ENCODE measurements around the gene CANT1. TPM values are rescaled to one million over a fixed set of nuclear protein-coding genes. Genes with fewer than 3 reads are reported as not detected.

The CANT1 gene
- total and polyA plus RNA-seq, 2 of the 13 experiments (the other 11 are each of a cell fraction or from before 2014, with no cell fraction given): 34.1 to 42.1 TPM

GRCh38 chr17:78970834-78971755 is 38.5 kb downstream of the CANT1 start (continued):
- TF ChIP-seq THAP7 (CRISPR knock-in tag; IDR thresholded peaks at IDR 0.05) (no peak), KLF11 (CRISPR knock-in tag; IDR thresholded peaks at IDR 0.05) (no peak), YEATS4 (CRISPR knock-in tag; IDR thresholded peaks at IDR 0.05; ENCODE audit: borderline replicate concordance) (no peak), SRF (IDR thresholded peaks at IDR 0.05; ENCODE audit: low read depth, low read length) (no peak), MTF1 (CRISPR knock-in tag; IDR thresholded peaks at IDR 0.05) (no peak), ZNF629 (CRISPR knock-in tag; conservative IDR thresholded peaks at IDR 0.05) (no peak), CCAR2 (optimal IDR thresholded peaks at IDR 0.05; ENCODE audit: low read depth, low read length) (no peak), ZNF407 (CRISPR knock-in tag; IDR thresholded peaks at IDR 0.05; ENCODE audit: not compliant biosample characterization) (no peak), ZZZ3 (CRISPR knock-in tag; IDR thresholded peaks at IDR 0.05; ENCODE audit: borderline replicate concordance) (no peak), BCL6 (CRISPR knock-in tag; IDR thresholded peaks at IDR 0.05) (peak; percentile 52), ZNF879 (CRISPR knock-in tag; IDR thresholded peaks at IDR 0.05) (no peak), KLF6 (CRISPR knock-in tag; IDR thresholded peaks at IDR 0.05) (0 out of 2 replicates have a peak, but pooled peaks have one; percentile 54), HNRNPK (IDR thresholded peaks at IDR 0.05; ENCODE audit: low read depth, low read length, poor library complexity, severe bottlenecking) (no peak), MEIS1 (CRISPR knock-in tag; IDR thresholded peaks at IDR 0.05; ENCODE audit: borderline replicate concordance) (0 out of 2 replicates have a peak, but pooled peaks have one; percentile 19), ATRX (CRISPR knock-in tag; IDR thresholded peaks at IDR 0.05; ENCODE audit: borderline replicate concordance) (no peak), ZNF839 (CRISPR knock-in tag; IDR thresholded peaks at IDR 0.05; ENCODE audit: borderline replicate concordance) (no peak)
- TF ChIP-seq, protein P1, sequence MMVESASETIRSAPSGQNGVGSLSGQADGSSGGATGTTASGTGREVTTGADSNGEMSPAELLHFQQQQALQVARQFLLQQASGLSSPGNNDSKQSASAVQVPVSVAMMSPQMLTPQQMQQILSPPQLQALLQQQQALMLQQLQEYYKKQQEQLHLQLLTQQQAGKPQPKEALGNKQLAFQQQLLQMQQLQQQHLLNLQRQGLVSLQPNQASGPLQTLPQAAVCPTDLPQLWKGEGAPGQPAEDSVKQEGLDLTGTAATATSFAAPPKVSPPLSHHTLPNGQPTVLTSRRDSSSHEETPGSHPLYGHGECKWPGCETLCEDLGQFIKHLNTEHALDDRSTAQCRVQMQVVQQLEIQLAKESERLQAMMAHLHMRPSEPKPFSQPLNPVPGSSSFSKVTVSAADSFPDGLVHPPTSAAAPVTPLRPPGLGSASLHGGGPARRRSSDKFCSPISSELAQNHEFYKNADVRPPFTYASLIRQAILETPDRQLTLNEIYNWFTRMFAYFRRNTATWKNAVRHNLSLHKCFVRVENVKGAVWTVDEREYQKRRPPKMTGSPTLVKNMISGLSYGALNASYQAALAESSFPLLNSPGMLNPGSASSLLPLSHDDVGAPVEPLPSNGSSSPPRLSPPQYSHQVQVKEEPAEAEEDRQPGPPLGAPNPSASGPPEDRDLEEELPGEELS (CRISPR knock-in tag; IDR thresholded peaks at IDR 0.05): no peak
